PC-3 (cell line): ENCODE data around the gene B4GALT7. TPM values are rescaled to one million over a fixed set of nuclear protein-coding genes. Genes with fewer than 3 reads are reported as not detected.
"Not testable (repeated sequence)": the region's sequence is repeated elsewhere in the genome, so short reads cannot be mapped to it uniquely, and the experiment has no call there.

Source experiments
- ATAC-seq: fragments of 200-7000 bp; cut with Tn5 transposase; 2 replicates; pipeline ENCODE4 v1.9.1; 2020; ENCODE audit warnings: mild to moderate bottlenecking, moderate library complexity
- BruUV-seq: library from RNA; stranded (reverse); fragments of 400-500 nt; replicated peaks from 2 replicates; lab custom pipeline; 2021; lab: Mats Ljungman, UMichigan
- CTCF ChIA-PET: fragments of 300-600 bp; sonication (Branson Sonifier 250); formaldehyde crosslinking; loops from one replicate; lab custom pipeline; 2022; ENCODE audit warnings: antibody characterized with exemption; lab: Charles Lee
- POLR2A ChIA-PET: fragments of 300-600 bp; sonication (Branson Sonifier 250); formaldehyde crosslinking; loops from one replicate; lab custom pipeline; 2022; ENCODE audit warnings: antibody characterized with exemption; ENCODE audit not compliant: unreplicated experiment; lab: Charles Lee
- DNase-seq: peaks from one replicate; pipeline ENCODE4 v3.0.0-alpha.2; 2015
- H2AFZ ChIP-seq: fragments of 300-600 bp; sonication (generic); 2 replicates; pipeline ENCODE4 v1.6.0; 2016; ENCODE audit warnings: antibody characterized with exemption, low read length
- H3F3A ChIP-seq: fragments of 300-600 bp; sonication (generic); one replicate; pipeline ENCODE4 v1.6.0; 2017; ENCODE audit warnings: antibody characterized with exemption, low read length, control low read depth, mild to moderate bottlenecking; ENCODE audit not compliant: unreplicated experiment
- H3K27ac ChIP-seq: fragments of 300-600 bp; sonication (generic); 2 replicates; pipeline ENCODE4 v1.5.1; 2016; ENCODE audit warnings: mild to moderate bottlenecking, low read length
- H3K27me3 ChIP-seq: fragments of 300-600 bp; sonication (generic); 2 replicates; pipeline ENCODE4 v1.6.1; 2016; ENCODE audit warnings: low read length, mixed read lengths
- H3K36me3 ChIP-seq: fragments of 300-600 bp; sonication (generic); 2 replicates; pipeline ENCODE4 v1.6.1; 2016; ENCODE audit warnings: low read depth, mixed run types, low read length, mixed read lengths
- H3K4me1 ChIP-seq: fragments of 300-600 bp; sonication (generic); 2 replicates; pipeline ENCODE4 v1.5.1; 2016; ENCODE audit warnings: low read length; ENCODE audit not compliant: insufficient read depth
- H3K4me2 ChIP-seq: fragments of 300-600 bp; sonication (generic); 2 replicates; pipeline ENCODE4 v1.6.0; 2016; ENCODE audit warnings: low read length
- H3K4me3 ChIP-seq: fragments of 300-600 bp; sonication (generic); 2 replicates; pipeline ENCODE4 v1.5.1; 2016; ENCODE audit warnings: mild to moderate bottlenecking, low read length, mixed read lengths
- H3K79me2 ChIP-seq: fragments of 300-600 bp; sonication (generic); 2 replicates; pipeline ENCODE4 v1.6.1; 2017; ENCODE audit warnings: low read length, mixed read lengths
- H3K9ac ChIP-seq: fragments of 300-600 bp; sonication (generic); 2 replicates; pipeline ENCODE4 v1.6.0; 2016; ENCODE audit warnings: mild to moderate bottlenecking, low read length
- H3K9me2 ChIP-seq: fragments of 300-600 bp; sonication (generic); replicated peaks from 2 replicates; pipeline ENCODE4 v1.6.1; 2016; ENCODE audit warnings: mixed run types, low read length, mixed read lengths
- H3K9me3 ChIP-seq: fragments of 300-600 bp; sonication (generic); 2 replicates; pipeline ENCODE4 v1.6.1; 2016; ENCODE audit warnings: low read length, mixed read lengths
- H4K20me1 ChIP-seq: fragments of 300-600 bp; sonication (generic); 2 replicates; pipeline ENCODE4 v1.6.1; 2016; ENCODE audit warnings: low read length, mixed read lengths
- EZH2 ChIP-seq: fragments of 300-600 bp; sonication (generic); IDR thresholded peaks from one replicate; pipeline ENCODE4 v1.6.1; 2017; ENCODE audit warnings: antibody characterized with exemption, mild to moderate bottlenecking, low read length; ENCODE audit not compliant: unreplicated experiment
- EZH2phosphoT487 ChIP-seq: fragments of 300-600 bp; sonication (generic); IDR thresholded peaks from 2 replicates; pipeline ENCODE4 v1.6.1; 2018; ENCODE audit warnings: mild to moderate bottlenecking, antibody characterized with exemption, low read length, borderline replicate concordance
- intact Hi-C: fragments of 100-400 bp; cut with micrococcal nuclease; formaldehyde crosslinking; loops from 2 replicates; pipeline ENCODE4 v1.9.0; 2023
- total RNA-seq: library from RNA; depleted of rRNA; stranded (reverse); fragments of >200 nt; gene quantifications from 2 replicates; pipeline ENCODE4 v1.2.3, GENCODE V29; 2014
- TF ChIP-seq, protein P1 (sequence below): fragments of 300-600 bp; sonication (generic); conservative IDR thresholded peaks from 2 replicates; pipeline ENCODE4 v1.5.1; 2017; ENCODE audit warnings: antibody characterized with exemption, low read depth, mild to moderate bottlenecking, low read length

The B4GALT7 gene
- total RNA-seq, 1 experiment from 2014 or later, result 33.8 TPM

DNA sequence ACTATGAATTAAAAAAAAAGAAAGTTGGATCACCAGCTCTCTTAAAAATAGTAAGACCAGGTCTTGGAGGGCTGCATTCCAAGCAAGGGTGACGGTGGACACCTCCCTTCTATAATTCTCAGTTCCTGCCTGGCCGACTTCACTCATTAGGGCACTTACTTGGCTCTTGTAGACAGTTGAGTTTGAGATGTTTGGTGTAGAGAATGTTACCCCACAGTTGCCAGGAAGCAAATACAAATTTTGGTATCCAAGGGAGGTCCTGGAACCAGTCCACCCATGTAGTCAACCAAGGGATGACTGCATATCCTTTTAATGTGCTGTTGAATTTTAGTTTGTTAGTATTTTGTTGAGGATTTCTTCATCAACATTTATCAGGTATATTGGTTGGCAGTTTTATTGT, 20.6 kb downstream of the B4GALT7 start:
- POLR2A ChIA-PET, result no interaction called here
- no peak overlapping the region for H3K4me2 ChIP-seq
- no peak for ATAC-seq
- no peak overlapping the region for H3K27ac ChIP-seq
- no peaks in the 10 kb centered on the region for H3K4me1 ChIP-seq
- H4K20me1 ChIP-seq, result no peaks in the 10 kb centered on the region
- intact Hi-C loops, result no loop called here
- H3K9ac ChIP-seq, result no peak overlapping the region
- BruUV-seq, result no TSS peak
- TF ChIP-seq EZH2phosphoT487, result no peak
- no peak for TF ChIP-seq EZH2
- TF ChIP-seq, protein P1, sequence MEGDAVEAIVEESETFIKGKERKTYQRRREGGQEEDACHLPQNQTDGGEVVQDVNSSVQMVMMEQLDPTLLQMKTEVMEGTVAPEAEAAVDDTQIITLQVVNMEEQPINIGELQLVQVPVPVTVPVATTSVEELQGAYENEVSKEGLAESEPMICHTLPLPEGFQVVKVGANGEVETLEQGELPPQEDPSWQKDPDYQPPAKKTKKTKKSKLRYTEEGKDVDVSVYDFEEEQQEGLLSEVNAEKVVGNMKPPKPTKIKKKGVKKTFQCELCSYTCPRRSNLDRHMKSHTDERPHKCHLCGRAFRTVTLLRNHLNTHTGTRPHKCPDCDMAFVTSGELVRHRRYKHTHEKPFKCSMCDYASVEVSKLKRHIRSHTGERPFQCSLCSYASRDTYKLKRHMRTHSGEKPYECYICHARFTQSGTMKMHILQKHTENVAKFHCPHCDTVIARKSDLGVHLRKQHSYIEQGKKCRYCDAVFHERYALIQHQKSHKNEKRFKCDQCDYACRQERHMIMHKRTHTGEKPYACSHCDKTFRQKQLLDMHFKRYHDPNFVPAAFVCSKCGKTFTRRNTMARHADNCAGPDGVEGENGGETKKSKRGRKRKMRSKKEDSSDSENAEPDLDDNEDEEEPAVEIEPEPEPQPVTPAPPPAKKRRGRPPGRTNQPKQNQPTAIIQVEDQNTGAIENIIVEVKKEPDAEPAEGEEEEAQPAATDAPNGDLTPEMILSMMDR, result no peak
- no peaks in the 10 kb centered on the region for H3K79me2 ChIP-seq
- no peak for DNase-seq
- CTCF ChIA-PET, result no interaction called here
- no peak overlapping the region for H2AFZ ChIP-seq
- H3K27me3 ChIP-seq, result no peaks in the 10 kb centered on the region
- no peaks in the 10 kb centered on the region for H3K36me3 ChIP-seq
- H3K9me2 ChIP-seq, result no peaks in the 10 kb centered on the region
- no peak overlapping the region for H3K4me3 ChIP-seq
- no peaks in the 10 kb centered on the region for H3K9me3 ChIP-seq
- no peaks in the 10 kb centered on the region for H3F3A ChIP-seq

DNA sequence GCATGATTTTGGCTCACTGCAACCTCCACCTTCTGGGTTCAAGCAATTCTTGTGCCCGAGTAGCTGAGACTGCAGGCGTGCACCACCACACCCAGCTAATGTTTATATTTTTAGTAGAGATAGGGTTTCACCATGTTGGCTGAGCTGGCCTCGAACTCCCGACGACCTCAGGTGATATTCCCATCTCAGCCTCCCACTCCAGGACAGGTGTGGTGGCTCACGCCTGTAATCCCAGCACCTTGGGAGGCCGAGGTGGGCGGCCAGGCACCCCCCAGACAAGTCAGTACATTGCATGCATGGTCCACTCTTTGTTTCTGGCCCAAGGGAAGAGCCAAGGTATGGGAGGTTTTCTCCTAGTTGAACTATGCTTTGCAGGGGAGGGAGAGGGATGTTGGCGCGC, 24.2 kb downstream of the B4GALT7 start:
- POLR2A ChIA-PET, H3K79me2 ChIP-seq, H3K9me3 ChIP-seq, H2AFZ ChIP-seq, H3K4me1 ChIP-seq, ATAC-seq, H3K9me2 ChIP-seq, H3K36me3 ChIP-seq, H3K27me3 ChIP-seq, intact Hi-C loops, H3K4me2 ChIP-seq, H3K9ac ChIP-seq, DNase-seq, H4K20me1 ChIP-seq, CTCF ChIA-PET, H3K27ac ChIP-seq, BruUV-seq, H3K4me3 ChIP-seq, H3F3A ChIP-seq: not testable (repeated sequence)

DNA sequence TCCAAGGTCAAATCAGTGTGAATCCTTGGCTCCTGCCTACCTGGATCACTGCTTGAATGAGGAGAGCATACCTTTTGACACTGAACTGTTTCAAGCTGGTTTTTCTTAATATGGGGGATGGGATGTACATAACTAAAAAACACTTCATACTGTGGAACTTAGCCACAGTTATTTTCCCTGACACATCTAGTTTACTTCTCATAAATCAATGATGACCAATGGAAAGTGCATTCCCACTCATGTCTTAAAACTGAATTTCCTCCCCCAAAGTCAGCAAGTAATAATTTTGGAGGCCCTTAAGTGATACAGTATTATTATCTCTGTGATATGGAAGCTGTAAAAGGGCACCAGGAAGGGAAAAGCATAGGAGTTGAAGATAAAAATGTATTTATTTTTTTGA, 30.3 kb downstream of the B4GALT7 start:
- H2AFZ ChIP-seq, H3K4me2 ChIP-seq, H3K4me3 ChIP-seq, H3K4me1 ChIP-seq, H4K20me1 ChIP-seq, H3K36me3 ChIP-seq, intact Hi-C loops, H3K27me3 ChIP-seq, H3K9ac ChIP-seq, DNase-seq, H3K79me2 ChIP-seq, H3K9me3 ChIP-seq, ATAC-seq, BruUV-seq, H3K27ac ChIP-seq, CTCF ChIA-PET, H3K9me2 ChIP-seq, H3F3A ChIP-seq: not testable (repeated sequence)
- POLR2A ChIA-PET, result interaction anchor here (0.5 kb wide), 1 partner anchor 30 kb away, joined by 3 read pairs; the partner anchor contains the start of gene B4GALT7

GRCh38 chr5:177634912-177635311, 35.0 kb downstream of the B4GALT7 start:
- BruUV-seq, H3K9me2 ChIP-seq, H2AFZ ChIP-seq, H4K20me1 ChIP-seq, H3K36me3 ChIP-seq, DNase-seq, H3K79me2 ChIP-seq, H3K4me3 ChIP-seq, H3K4me2 ChIP-seq, CTCF ChIA-PET, intact Hi-C loops, H3K4me1 ChIP-seq, H3K9ac ChIP-seq, POLR2A ChIA-PET, H3K9me3 ChIP-seq, ATAC-seq, H3F3A ChIP-seq, H3K27ac ChIP-seq, H3K27me3 ChIP-seq: not testable (repeated sequence)

- H2AFZ ChIP-seq, H3K9ac ChIP-seq, POLR2A ChIA-PET, H3F3A ChIP-seq, H4K20me1 ChIP-seq, H3K4me1 ChIP-seq, ATAC-seq, CTCF ChIA-PET, H3K9me2 ChIP-seq, intact Hi-C loops, BruUV-seq, H3K4me3 ChIP-seq, H3K79me2 ChIP-seq, H3K36me3 ChIP-seq, H3K27ac ChIP-seq, H3K27me3 ChIP-seq, DNase-seq, H3K4me2 ChIP-seq, H3K9me3 ChIP-seq: not testable (repeated sequence)
Measured at GRCh38 chr5:177645462-177645861, 45.5 kb downstream of the B4GALT7 start.

DNA sequence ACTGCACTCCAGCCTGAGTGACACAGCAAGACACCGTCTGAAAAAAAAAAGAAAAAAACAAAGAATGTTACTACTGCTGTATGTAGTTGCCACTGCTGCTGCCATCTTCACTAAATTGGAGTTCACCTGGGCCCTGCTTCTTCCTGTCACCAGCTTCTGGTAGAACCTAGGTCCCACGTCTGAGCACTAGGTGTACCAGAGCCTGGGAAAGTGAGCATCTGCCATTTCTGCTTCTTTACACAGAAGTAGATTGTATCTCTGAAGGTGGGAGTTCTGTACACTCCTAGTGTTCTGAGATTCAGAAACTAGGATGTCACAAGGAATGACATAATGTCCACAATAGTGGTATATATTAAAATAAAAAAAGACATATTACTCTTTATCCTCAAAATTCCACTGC, 51.3 kb downstream of the B4GALT7 start:
- H3K36me3 ChIP-seq, H3F3A ChIP-seq, H4K20me1 ChIP-seq, H3K27ac ChIP-seq, BruUV-seq, H3K9ac ChIP-seq, H3K79me2 ChIP-seq, H2AFZ ChIP-seq, DNase-seq, POLR2A ChIA-PET, H3K4me3 ChIP-seq, intact Hi-C loops, H3K27me3 ChIP-seq, H3K9me2 ChIP-seq, H3K9me3 ChIP-seq, H3K4me1 ChIP-seq, H3K4me2 ChIP-seq, ATAC-seq, CTCF ChIA-PET: not testable (repeated sequence)
